Fibroblast of the aortic adventitia (primary cell): Measurements from ENCODE around the gene GPR162. TPM values are rescaled to one million over a fixed set of nuclear protein-coding genes. Genes with fewer than 3 reads are reported as not detected.

ENCODE experiments used
- DNase-seq: peaks from one replicate; pipeline ENCODE4 v3.0.0-alpha.2; 2010; ENCODE audit warnings: low read depth
- H3K4me3 ChIP-seq: 2 replicates; pipeline ENCODE4 v1.5.1; 2011; ENCODE audit warnings: low read depth, mild to moderate bottlenecking, control low read depth, low read length, moderate library complexity
- CTCF ChIP-seq: IDR thresholded peaks from 2 replicates; pipeline ENCODE4 v1.5.1; 2011; ENCODE audit warnings: mild to moderate bottlenecking, low read length, control low read depth, inconsistent platforms; ENCODE audit not compliant: insufficient read depth
- total RNA-seq: library from RNA; depleted of rRNA; stranded (reverse); fragments of >200 nt; gene quantifications from 2 replicates; pipeline ENCODE4 v1.2.3, GENCODE V29; 2012; ENCODE audit warnings: low replicate concordance

The GPR162 gene
- total RNA-seq, 1 donor, result 2.6 TPM

DNA sequence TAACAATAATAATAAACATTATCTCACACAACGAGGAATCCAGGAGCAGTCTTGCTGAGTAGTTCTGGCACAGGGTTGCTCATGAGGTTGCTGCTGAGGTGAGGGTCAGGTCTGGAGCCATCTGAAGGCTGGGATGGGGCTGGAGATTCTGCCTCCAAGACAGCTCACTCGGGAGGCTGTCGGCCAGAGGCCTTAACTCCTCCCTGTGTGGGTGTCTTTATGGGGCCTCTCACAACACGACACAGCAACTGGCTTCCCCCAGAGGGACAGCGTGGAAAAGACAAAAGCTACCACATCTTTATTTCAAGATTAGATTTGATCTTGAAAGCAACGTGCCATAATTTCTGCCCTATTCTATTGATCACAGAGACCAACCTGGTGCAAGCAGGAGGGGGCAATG lies 39.5 kb upstream of the GPR162 start:
- no peak for TF ChIP-seq CTCF
- H3K4me3 ChIP-seq, result no peak overlapping the region
- DNase-seq, result no peak

- no peak overlapping the region for H3K4me3 ChIP-seq
- TF ChIP-seq CTCF, result no peak
- DNase-seq, result no peak
These were observed 38.6 kb upstream of the GPR162 start for GRCh38 chr12:6782850-6783566.

DNA sequence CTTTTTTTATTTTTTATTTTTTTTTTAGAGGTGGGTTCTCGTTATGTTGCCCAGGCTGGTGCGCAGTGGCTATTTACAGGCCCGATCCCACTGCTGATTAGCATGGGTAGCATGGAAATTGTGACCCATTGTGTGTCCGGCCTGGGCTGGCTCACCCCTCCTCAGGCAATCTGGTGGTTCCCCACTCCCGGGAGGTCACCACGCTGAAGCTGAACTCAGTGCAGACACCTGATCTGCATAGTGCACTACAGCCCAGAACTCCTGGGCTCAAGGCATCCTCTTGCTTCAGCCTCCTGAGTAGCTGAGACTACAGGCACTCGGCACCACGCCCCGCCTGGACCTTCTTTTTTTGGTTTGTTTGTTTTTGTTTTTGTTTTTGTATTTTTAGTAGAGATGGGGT lies 37.8 kb upstream of the GPR162 start:
- H3K4me3 ChIP-seq, result no peak overlapping the region
- TF ChIP-seq CTCF, result no peak
- no peak for DNase-seq

DNA sequence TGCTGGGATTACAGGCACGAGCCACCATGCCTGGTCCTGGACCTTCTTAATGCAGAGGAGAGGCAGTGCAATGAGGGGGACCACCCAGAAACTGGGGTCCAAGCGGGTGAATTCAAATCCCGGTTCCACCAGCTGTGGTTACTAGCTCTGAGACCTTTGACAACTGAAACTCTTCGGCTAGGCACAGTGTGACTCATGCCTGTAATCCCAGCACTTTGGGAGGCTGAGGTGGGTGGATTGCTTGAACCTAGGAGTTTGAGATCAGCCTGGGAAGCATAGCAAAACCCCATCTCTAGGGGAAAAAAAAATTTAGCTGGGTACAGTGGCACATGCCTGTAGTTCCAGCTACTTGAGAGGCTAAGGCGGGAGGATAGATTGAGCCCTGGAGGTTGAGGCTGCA lies 37.3 kb upstream of the GPR162 start:
- TF ChIP-seq CTCF, result no peak
- H3K4me3 ChIP-seq, result no peak overlapping the region
- no peak for DNase-seq

GRCh38 chr12:6784761-6785160 lies 36.9 kb upstream of the GPR162 start:
- TF ChIP-seq CTCF, result no peak
- no peak overlapping the region for H3K4me3 ChIP-seq
- DNase-seq, result no peak

DNA sequence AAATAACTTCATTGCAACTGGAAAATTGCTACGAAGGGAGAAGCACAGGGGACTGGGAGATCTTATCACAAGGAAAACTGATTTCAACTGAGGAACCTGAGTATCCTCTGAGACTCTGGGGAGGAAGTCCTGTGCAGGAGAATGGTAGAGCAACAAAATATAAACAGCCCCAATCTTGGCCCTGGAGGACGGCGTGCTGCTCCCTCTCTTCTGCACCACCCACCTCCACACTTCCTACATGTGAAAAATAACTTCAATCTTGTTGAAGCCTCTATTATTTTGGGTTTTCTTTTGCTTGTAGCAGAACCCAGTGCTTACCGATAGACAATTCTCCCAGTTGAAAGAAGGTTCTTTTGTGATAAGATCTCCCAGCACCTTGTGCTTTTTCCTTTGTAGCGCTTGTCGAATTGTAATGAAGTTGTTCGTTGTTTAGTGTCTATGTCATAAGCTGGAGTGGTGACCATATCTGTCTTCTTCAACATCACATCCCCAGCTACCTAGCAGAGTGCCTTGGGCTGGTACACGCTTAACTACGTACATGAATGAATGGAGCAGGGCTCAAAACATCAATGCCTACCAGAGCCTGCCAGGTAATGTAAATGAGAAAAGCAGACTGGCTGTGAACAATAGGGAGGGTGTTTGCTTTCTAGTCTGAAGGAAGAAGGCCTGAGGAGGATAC lies 35.1 kb upstream of the GPR162 start:
- TF ChIP-seq CTCF, result no peak
- no peak overlapping the region for H3K4me3 ChIP-seq
- DNase-seq, result no peak
